Right atrium auricular region (tissue), 2 donors: ENCODE data around the gene MAPRE3. TPM values are rescaled to one million over a fixed set of nuclear protein-coding genes. Genes with fewer than 3 reads are reported as not detected.

Source experiments
- DNase-seq: peaks from one replicate; pipeline ENCODE4 v3.0.0-alpha.2; 2019; ENCODE audit warnings: low spot score
- H3K27ac ChIP-seq, 2 donors: fragments of 200-600 bp; sonication (generic); 1 replicate in 1 of 2; 2 replicates in 1 of 2; pipeline ENCODE4 v1.5.1; 2016 to 2019
- H3K27me3 ChIP-seq, 2 donors: fragments of 200-600 bp; sonication (generic); one replicate each; pipeline versions ENCODE4 v1.5.1 to v1.6.0; 2017 to 2019
- H3K36me3 ChIP-seq: fragments of 200-600 bp; sonication (generic); one replicate; pipeline ENCODE4 v1.5.1; 2016
- H3K4me1 ChIP-seq, 2 donors: fragments of 200-600 bp; sonication (generic); one replicate each; pipeline versions ENCODE4 v1.5.1 to v1.6.0; 2017 to 2019
- H3K4me3 ChIP-seq, 2 donors: fragments of 200-600 bp; sonication (generic); 1 replicate in 1 of 2; 2 replicates in 1 of 2; pipeline ENCODE4 v1.5.1; 2017 to 2019; ENCODE audit warnings: mild to moderate bottlenecking in 1 of 2, moderate library complexity in 1 of 2
- H3K9me3 ChIP-seq, 2 donors: fragments of 200-600 bp; sonication (generic); one replicate each; pipeline ENCODE4 v1.5.1; 2019
- CTCF ChIP-seq, 2 donors: fragments of 200-600 bp; sonication (generic); IDR thresholded peaks; one replicate each; pipeline ENCODE4 v1.5.1; 2019; ENCODE audit warnings: antibody characterized with exemption in 2 of 2
- total RNA-seq, 2 donors: library from RNA; depleted of rRNA; stranded (reverse); fragments of >200 nt; gene quantifications; one replicate each; pipeline ENCODE4 v1.1.0, GENCODE V29; 2016

The MAPRE3 gene
- total RNA-seq, 2 donors from 2014 or later: 20.6 to 33.4 TPM

GRCh38 chr2:27053776-27054175 lies 83.3 kb downstream of the MAPRE3 start:
- DNase-seq: no peak
- peaks cover 17% of the 10 kb centered on the region for H3K36me3 ChIP-seq
- no peaks in the 10 kb centered on the region for H3K9me3 ChIP-seq

GRCh38 chr2:27054721-27055120 lies 84.3 kb downstream of the MAPRE3 start:
- Histone ChIP-seq H3K9me3 (no peaks in the 10 kb centered on the region), H3K27ac (no peak overlapping the region), H3K4me1 (peaks cover 0 to 8% of the 10 kb centered on the region in 2 donors), H3K27me3 (no peaks in the 10 kb centered on the region), H3K4me3 (no peak overlapping the region), H3K36me3 (peaks cover 17% of the 10 kb centered on the region)
- no peak for DNase-seq
- TF ChIP-seq CTCF (IDR thresholded peaks at IDR 0.05): no peak

More at GRCh38 chr2:27053776-27054175, 83.3 kb downstream of the MAPRE3 start:
- Histone ChIP-seq H3K27me3 (no peaks in the 10 kb centered on the region), H3K4me1 (peaks cover 0 to 14% of the 10 kb centered on the region in 2 donors), H3K27ac (no peak overlapping the region), H3K4me3 (no peak overlapping the region)
- TF ChIP-seq CTCF (IDR thresholded peaks at IDR 0.05): no peak

GRCh38 chr2:27057184-27057583 lies 86.7 kb downstream of the MAPRE3 start:
- no peak for DNase-seq
- H3K36me3 ChIP-seq: peaks cover 17% of the 10 kb centered on the region
- no peak for TF ChIP-seq CTCF (IDR thresholded peaks at IDR 0.05)
- H3K27me3 ChIP-seq: no peaks in the 10 kb centered on the region
- H3K4me1 ChIP-seq: peaks cover 0 to 3% of the 10 kb centered on the region in 2 donors
- H3K9me3 ChIP-seq: no peaks in the 10 kb centered on the region
- no peak overlapping the region for H3K4me3 ChIP-seq
- H3K27ac ChIP-seq: no peak overlapping the region

- Histone ChIP-seq H3K27me3 (no peaks in the 10 kb centered on the region), H3K27ac (no peak overlapping the region), H3K9me3 (no peaks in the 10 kb centered on the region), H3K4me3 (no peak overlapping the region), H3K4me1 (peaks cover 0 to 5% of the 10 kb centered on the region in 2 donors), H3K36me3 (peaks cover 17% of the 10 kb centered on the region)
- DNase-seq: no peak
- TF ChIP-seq CTCF (IDR thresholded peaks at IDR 0.05): no peak
These were observed 87.8 kb downstream of the MAPRE3 start for GRCh38 chr2:27058210-27058609.

GRCh38 chr2:27059141-27059820 lies 88.8 kb downstream of the MAPRE3 start:
- DNase-seq: no peak
- H3K4me3 ChIP-seq: no peak overlapping the region
- peaks cover 17% of the 10 kb centered on the region for H3K36me3 ChIP-seq
- H3K27ac ChIP-seq: no peak overlapping the region
- no peaks in the 10 kb centered on the region for H3K9me3 ChIP-seq
- H3K27me3 ChIP-seq: no peaks in the 10 kb centered on the region
- no peak for TF ChIP-seq CTCF (IDR thresholded peaks at IDR 0.05)
- peaks cover 0 to 14% of the 10 kb centered on the region in 2 donors for H3K4me1 ChIP-seq

GRCh38 chr2:27060323-27060722 lies 89.9 kb downstream of the MAPRE3 start:
- no peak overlapping the region for H3K4me3 ChIP-seq
- H3K27me3 ChIP-seq: no peaks in the 10 kb centered on the region
- H3K36me3 ChIP-seq: peaks cover 8% of the 10 kb centered on the region
- no peaks in the 10 kb centered on the region for H3K9me3 ChIP-seq
- peaks cover 0 to 14% of the 10 kb centered on the region in 2 donors for H3K4me1 ChIP-seq
- TF ChIP-seq CTCF (IDR thresholded peaks at IDR 0.05): no peak
- no peak overlapping the region for H3K27ac ChIP-seq
- DNase-seq: no peak
